Loucy (cell line): ENCODE measurements around the gene NTN5.

Experiments
- H2AFZ ChIP-seq: fragments of 200-600 bp; sonication (generic); 2 replicates; pipeline ENCODE4 v1.6.0; 2016; ENCODE audit warnings: antibody characterized with exemption, mild to moderate bottlenecking, low read length, moderate library complexity
- H3F3A ChIP-seq: fragments of 200-600 bp; 2 replicates; pipeline ENCODE4 v1.6.0; 2016; ENCODE audit warnings: antibody characterized with exemption, low read depth, mild to moderate bottlenecking
- H3K27me3 ChIP-seq: fragments of 200-600 bp; sonication (generic); 2 replicates; pipeline ENCODE4 v1.6.1; 2014; ENCODE audit warnings: low read length, mild to moderate bottlenecking; ENCODE audit not compliant: insufficient read depth, poor library complexity, severe bottlenecking
- H3K36me3 ChIP-seq: fragments of 200-600 bp; sonication (generic); 2 replicates; pipeline ENCODE4 v1.6.1; 2016; ENCODE audit warnings: low read length; ENCODE audit not compliant: insufficient read depth
- H3K4me1 ChIP-seq: fragments of 200-600 bp; sonication (generic); 2 replicates; pipeline ENCODE4 v1.5.1; 2014; ENCODE audit warnings: low read length, mild to moderate bottlenecking; ENCODE audit not compliant: insufficient read depth, poor library complexity, severe bottlenecking
- H3K4me2 ChIP-seq: fragments of 200-600 bp; sonication (generic); 2 replicates; pipeline ENCODE4 v1.6.0; 2014; ENCODE audit warnings: antibody characterized with exemption, low read length, low read depth, mild to moderate bottlenecking; ENCODE audit not compliant: poor library complexity, severe bottlenecking
- H3K4me3 ChIP-seq: fragments of 200-600 bp; sonication (generic); 2 replicates; pipeline ENCODE4 v1.5.1; 2014; ENCODE audit warnings: low read length, mild to moderate bottlenecking, mixed read lengths; ENCODE audit not compliant: poor library complexity, severe bottlenecking
- H3K79me2 ChIP-seq: fragments of 200-600 bp; sonication (generic); 2 replicates; pipeline ENCODE4 v1.6.1; 2014; ENCODE audit warnings: low read length; ENCODE audit not compliant: insufficient read depth
- H3K9ac ChIP-seq: fragments of 200-600 bp; sonication (generic); 2 replicates; pipeline ENCODE4 v1.6.0; 2014; ENCODE audit warnings: mild to moderate bottlenecking, low read depth, low read length, moderate library complexity; ENCODE audit not compliant: poor library complexity, severe bottlenecking
- H3K9me2 ChIP-seq: fragments of 200-600 bp; sonication (generic); replicated peaks from 2 replicates; pipeline ENCODE4 v1.6.1; 2016; ENCODE audit warnings: low read depth, low read length, mixed read lengths
- H3K9me3 ChIP-seq: fragments of 200-600 bp; sonication (generic); 2 replicates; pipeline ENCODE4 v1.6.1; 2014; ENCODE audit warnings: mild to moderate bottlenecking, antibody characterized with exemption, low read length, low read depth; ENCODE audit not compliant: insufficient read depth
- H4K20me1 ChIP-seq: fragments of 200-600 bp; sonication (generic); 2 replicates; pipeline ENCODE4 v1.6.0; 2014; ENCODE audit warnings: antibody characterized with exemption, low read length, mild to moderate bottlenecking; ENCODE audit not compliant: insufficient read depth, poor library complexity, severe bottlenecking
- EZH2phosphoT487 ChIP-seq: fragments of 200-600 bp; IDR thresholded peaks from 2 replicates; pipeline ENCODE4 v1.6.1; 2018; ENCODE audit warnings: antibody characterized with exemption, mild to moderate bottlenecking, moderate library complexity, borderline replicate concordance
- TF ChIP-seq, protein P1 (sequence below): fragments of 200-600 bp; sonication (generic); conservative IDR thresholded peaks from 2 replicates; pipeline ENCODE4 v1.5.1; 2014; ENCODE audit warnings: mild to moderate bottlenecking, antibody characterized with exemption, low read length

Gene NTN5

DNA sequence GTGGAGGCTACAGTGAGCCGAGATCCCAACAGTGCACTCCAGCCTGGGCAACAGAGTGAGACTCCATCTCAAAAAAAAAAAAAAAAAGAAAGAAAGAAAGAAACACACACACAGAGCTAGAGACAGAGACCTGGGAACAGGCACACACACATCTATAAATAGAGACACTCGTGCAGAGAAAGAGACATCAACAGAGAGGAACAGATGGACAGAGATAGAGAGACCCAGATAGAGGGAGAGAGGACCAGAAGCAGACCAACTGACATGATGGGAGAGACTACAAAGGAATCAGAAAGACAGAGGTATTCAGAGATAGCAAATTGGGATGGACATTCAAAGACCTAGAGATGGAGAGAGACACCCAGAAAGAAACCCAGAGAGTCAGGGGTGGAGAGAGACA lies 24.7 kb downstream of the NTN5 start:
- Histone ChIP-seq H3K4me3 (no peak overlapping the region), H2AFZ (no peak overlapping the region), H3K4me2 (no peak overlapping the region), H3K36me3 (no peaks in the 10 kb centered on the region), H3K9me2 (no peaks in the 10 kb centered on the region), H3K9me3 (no peaks in the 10 kb centered on the region), H3K4me1 (peaks cover 22% of the 10 kb centered on the region), H4K20me1 (no peaks in the 10 kb centered on the region), H3F3A (no peaks in the 10 kb centered on the region), H3K9ac (no peak overlapping the region), H3K79me2 (no peaks in the 10 kb centered on the region), H3K27me3 (no peaks in the 10 kb centered on the region)
- TF ChIP-seq EZH2phosphoT487 = no peak
- TF ChIP-seq, protein P1, sequence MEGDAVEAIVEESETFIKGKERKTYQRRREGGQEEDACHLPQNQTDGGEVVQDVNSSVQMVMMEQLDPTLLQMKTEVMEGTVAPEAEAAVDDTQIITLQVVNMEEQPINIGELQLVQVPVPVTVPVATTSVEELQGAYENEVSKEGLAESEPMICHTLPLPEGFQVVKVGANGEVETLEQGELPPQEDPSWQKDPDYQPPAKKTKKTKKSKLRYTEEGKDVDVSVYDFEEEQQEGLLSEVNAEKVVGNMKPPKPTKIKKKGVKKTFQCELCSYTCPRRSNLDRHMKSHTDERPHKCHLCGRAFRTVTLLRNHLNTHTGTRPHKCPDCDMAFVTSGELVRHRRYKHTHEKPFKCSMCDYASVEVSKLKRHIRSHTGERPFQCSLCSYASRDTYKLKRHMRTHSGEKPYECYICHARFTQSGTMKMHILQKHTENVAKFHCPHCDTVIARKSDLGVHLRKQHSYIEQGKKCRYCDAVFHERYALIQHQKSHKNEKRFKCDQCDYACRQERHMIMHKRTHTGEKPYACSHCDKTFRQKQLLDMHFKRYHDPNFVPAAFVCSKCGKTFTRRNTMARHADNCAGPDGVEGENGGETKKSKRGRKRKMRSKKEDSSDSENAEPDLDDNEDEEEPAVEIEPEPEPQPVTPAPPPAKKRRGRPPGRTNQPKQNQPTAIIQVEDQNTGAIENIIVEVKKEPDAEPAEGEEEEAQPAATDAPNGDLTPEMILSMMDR = no peak

DNA sequence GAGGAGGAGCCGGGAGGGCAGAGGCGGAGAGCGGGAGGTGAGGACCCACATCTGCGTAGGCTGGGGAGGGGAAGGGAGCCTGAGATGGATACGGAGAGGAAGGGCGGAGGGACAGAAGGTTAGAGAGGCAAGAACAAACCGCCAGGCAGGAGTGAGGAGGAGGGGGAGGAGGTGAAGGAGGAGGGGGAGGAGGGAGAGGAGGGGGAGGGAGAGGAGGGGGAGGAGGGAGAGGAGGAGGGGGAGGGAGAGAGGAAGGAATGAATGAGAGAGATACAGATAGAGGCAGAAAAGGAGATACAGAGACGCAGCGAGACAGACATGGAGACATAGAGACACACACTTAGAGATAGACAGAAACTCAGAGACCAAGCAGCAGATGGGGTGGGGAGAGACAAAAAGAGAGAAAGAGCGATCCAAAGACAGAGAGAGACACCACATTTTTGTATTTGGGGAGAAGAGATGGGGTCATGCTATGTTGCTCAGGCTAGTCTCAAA lies 26.0 kb downstream of the NTN5 start:
- Histone ChIP-seq H4K20me1 (no peaks in the 10 kb centered on the region), H3K4me3 (peak overlapping the region; percentile 79), H3K4me1 (peaks cover 22% of the 10 kb centered on the region), H3F3A (no peaks in the 10 kb centered on the region), H3K36me3 (no peaks in the 10 kb centered on the region), H3K9me3 (no peaks in the 10 kb centered on the region), H3K27me3 (no peaks in the 10 kb centered on the region), H3K9me2 (no peaks in the 10 kb centered on the region), H3K9ac (peak overlapping the region; percentile 69), H2AFZ (peak overlapping the region; percentile 97), H3K79me2 (no peaks in the 10 kb centered on the region), H3K4me2 (peak overlapping the region; percentile 86)
- TF ChIP-seq, protein P1 = no peak
- no peak for TF ChIP-seq EZH2phosphoT487

DNA sequence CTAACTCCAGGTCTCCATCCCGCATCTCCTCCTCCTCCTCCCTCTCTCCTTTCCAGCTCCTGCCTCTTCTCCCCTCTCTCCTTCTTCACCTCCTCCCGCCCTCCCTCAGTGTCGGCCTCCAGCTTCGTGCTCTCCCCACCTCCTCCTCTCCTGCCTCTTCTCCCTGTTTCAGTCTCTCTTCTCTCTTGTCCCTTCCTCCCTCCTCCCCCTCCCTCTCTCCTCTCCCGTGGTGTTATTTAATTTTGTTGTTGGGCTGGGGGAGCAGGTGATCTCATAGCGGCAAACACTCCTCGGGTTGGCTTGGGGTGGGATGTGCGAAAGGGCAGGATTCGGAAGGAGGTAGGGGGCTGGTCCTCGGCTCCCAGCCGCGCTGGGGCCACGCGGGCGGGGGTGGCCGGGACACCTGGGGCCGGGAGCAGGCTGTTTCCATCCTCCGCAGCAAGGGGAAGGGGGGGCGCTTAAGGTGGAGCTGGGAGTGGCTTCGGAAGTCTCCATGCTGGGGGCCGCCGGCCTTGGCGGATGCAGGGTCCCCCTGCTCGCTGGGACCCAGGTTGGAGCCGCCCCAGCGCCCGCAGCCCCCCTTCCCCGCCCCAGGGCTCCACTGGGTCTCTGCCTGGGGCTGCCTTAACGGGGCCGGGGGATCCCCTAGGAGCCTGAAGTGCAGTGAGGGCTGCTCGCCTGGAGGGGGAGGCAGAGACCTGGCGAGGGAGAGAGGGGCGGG lies 26.7 kb downstream of the NTN5 start, which contains the start of gene CA11:
TSS of gene CA11 (minus strand) at position 187 of the 721 bp plus-strand sequence. CDS start 555 bp downstream, outside the sequence.
- Histone ChIP-seq H3K9me2 (no peaks in the 10 kb centered on the region), H4K20me1 (no peaks in the 10 kb centered on the region), H3K4me3 (peak within 1 kb of the TSS; percentile 79), H3K27me3 (no peaks in the 10 kb centered on the region), H3K4me2 (peak within 1 kb of the TSS; percentile 86), H3K36me3 (no peaks in the 10 kb centered on the region), H3K9me3 (no peaks in the 10 kb centered on the region), H2AFZ (peak within 1 kb of the TSS; percentile 97), H3K4me1 (peaks cover 22% of the 10 kb centered on the region), H3F3A (no peaks in the 10 kb centered on the region), H3K9ac (peak within 1 kb of the TSS; percentile 69), H3K79me2 (no peaks in the 10 kb centered on the region)
- TF ChIP-seq EZH2phosphoT487 = no peak
- TF ChIP-seq, protein P1 = peak; percentile 74
